ENCODE data around the gene CCDC51. TPM values are rescaled to one million over a fixed set of nuclear protein-coding genes. Genes with fewer than 3 reads are reported as not detected.

The CCDC51 gene
- total RNA-seq, 4 donors from 2014 or later: 6.4 to 18.7 (median 13.6) TPM

DNA sequence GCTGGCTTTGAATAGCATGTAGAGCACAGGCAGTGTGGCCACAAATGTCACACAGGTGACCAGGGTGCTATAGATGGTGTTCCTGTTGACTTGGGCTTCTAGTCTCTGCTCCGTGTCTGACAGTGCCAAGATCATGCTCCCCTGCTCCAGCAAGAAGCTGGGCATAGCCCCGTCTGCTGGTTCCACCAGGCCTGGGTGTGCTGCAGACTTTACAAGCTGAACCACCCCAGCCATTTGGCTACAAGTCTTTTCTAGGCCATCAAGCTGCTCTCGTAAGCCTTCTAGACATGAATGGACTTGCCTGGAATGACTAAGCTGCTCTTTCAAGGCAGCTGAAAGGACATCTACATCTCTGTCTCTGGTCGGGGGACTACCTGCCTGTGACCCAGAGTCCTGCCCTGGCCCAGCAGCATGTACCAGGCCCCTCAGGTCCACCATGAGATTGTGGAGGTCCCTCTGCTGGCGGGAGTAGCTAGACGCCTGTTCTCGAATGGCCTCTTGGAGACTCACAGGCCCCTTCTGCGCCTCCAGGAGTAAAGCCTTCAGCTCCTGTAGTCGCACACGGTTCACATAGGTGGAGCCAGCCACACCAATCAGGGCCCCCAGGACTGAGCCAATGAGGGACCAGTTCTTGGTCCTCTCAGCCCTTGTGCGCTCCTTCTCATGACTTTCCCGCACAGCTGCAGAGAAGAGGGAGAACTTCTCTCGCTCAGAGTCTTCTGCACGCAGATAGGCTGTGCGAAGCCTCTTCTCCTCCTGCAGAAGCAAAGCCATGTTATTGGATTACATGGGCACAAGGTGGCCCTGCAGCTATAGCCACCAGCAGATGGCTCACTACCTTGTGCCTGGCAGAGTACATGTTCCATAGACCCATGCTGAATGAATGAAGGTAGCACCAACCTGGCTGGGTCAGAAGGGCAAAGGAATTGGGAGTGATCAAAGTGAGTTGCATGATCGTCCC, 7.2 kb downstream of the CCDC51 start:
- Histone ChIP-seq H3K36me3 (peaks cover 10% of the 10 kb centered on the region), H3K27ac (peak overlapping the region; percentile 97), H3K4me3 (peak overlapping the region; percentile 39), H3K27me3 (no peaks in the 10 kb centered on the region), H3K4me1 (peaks cover 79% of the 10 kb centered on the region), H3K9me3 (no peaks in the 10 kb centered on the region)
- peak in 1 of 2 donors; percentile 66 for DNase-seq (ENCODE audit: low spot score in 2 of 2)
- TF ChIP-seq EP300 (IDR thresholded peaks at IDR 0.05) (no peak), POLR2AphosphoS5 (IDR thresholded peaks at IDR 0.05) (peak in 1 of 3 donors; percentile 71), CTCF (IDR thresholded peaks at IDR 0.05) (no peak), POLR2A (IDR thresholded peaks at IDR 0.05) (no peak)
- 69% methylated on average over 6 of the region's 16 CpGs for WGBS

DNA sequence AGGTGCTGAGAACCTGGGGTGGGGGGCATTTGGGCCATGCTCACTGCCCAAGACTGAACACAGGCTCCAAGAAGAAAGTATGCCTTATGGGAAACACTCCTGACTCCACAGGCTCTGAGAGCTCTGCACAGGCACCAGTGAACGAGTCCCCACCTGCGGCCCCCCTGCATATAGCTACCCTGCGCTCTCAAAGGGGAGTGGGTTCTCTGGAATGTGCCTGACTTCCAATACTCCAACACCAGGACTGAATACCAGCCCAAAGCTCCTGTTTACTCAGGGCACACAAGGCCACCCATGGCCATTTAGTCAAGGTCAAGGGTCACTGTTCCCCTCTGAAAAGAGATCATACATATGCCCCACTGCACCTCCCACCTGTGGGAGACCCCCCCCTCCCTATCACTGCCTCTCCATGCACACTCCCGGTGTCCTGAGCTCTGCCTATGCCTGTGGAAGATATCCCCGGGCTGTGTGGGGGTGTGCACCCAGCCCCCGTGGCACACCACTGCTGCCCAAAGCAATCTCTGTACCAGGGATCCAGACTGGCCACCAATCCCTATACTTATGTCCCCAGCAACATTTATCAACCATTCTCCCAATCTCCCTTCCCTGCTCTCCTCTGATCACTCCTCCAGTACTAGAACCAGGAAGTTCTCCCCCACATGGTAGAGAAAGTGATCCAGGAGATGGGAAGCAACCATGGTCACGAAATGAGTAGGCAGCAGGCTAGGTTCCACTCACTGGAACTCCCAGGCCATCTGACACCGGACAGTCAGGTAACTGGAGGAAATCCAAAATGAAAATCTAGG, 8.5 kb downstream of the CCDC51 start:
- H3K9me3 ChIP-seq: no peaks in the 10 kb centered on the region
- peaks cover 90% of the 10 kb centered on the region for H3K4me1 ChIP-seq
- TF ChIP-seq POLR2A (IDR thresholded peaks at IDR 0.05): no peak
- no peak for TF ChIP-seq POLR2AphosphoS5 (IDR thresholded peaks at IDR 0.05)
- no peak for TF ChIP-seq CTCF (IDR thresholded peaks at IDR 0.05)
- TF ChIP-seq EP300 (IDR thresholded peaks at IDR 0.05): no peak
- no peak for DNase-seq (ENCODE audit: low spot score in 2 of 2)
- H3K27me3 ChIP-seq: no peaks in the 10 kb centered on the region
- 59% methylated on average over 5 of the region's 8 CpGs for WGBS
- peak overlapping the region; percentile 97 for H3K27ac ChIP-seq
- H3K36me3 ChIP-seq: peaks cover 10% of the 10 kb centered on the region
- no peak overlapping the region for H3K4me3 ChIP-seq

DNA sequence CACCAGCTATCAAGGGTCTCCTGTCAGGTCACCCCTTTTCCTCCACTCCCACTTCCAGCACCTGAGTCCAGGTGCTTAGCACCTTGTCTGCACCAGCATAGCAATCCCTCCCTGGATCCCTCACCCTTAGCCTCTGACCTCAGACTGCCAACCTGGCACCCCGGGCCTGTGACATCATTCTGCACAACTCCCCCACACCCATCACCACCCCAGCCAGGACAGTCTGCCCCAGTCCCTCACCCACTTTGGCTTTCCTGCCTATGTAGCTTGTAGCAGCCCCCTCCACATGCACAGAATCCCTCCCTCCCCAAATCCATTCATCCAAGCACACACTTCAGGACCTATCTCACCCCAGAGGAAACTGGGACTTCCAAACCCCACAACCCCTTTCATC, 9.2 kb downstream of the CCDC51 start:
- no peak for TF ChIP-seq CTCF (IDR thresholded peaks at IDR 0.05)
- TF ChIP-seq EP300 (IDR thresholded peaks at IDR 0.05): no peak
- no peak for TF ChIP-seq POLR2A (IDR thresholded peaks at IDR 0.05)
- TF ChIP-seq POLR2AphosphoS5 (IDR thresholded peaks at IDR 0.05): no peak
- Histone ChIP-seq H3K27ac (peak overlapping the region; percentile 97), H3K4me1 (peaks cover 90% of the 10 kb centered on the region), H3K9me3 (no peaks in the 10 kb centered on the region), H3K36me3 (peaks cover 10% of the 10 kb centered on the region), H3K4me3 (peak overlapping the region; percentile 93), H3K27me3 (no peaks in the 10 kb centered on the region)
- DNase-seq (ENCODE audit: low spot score in 2 of 2): no peak
- WGBS: 31% methylated on average over 1 of the region's 1 CpG

DNA sequence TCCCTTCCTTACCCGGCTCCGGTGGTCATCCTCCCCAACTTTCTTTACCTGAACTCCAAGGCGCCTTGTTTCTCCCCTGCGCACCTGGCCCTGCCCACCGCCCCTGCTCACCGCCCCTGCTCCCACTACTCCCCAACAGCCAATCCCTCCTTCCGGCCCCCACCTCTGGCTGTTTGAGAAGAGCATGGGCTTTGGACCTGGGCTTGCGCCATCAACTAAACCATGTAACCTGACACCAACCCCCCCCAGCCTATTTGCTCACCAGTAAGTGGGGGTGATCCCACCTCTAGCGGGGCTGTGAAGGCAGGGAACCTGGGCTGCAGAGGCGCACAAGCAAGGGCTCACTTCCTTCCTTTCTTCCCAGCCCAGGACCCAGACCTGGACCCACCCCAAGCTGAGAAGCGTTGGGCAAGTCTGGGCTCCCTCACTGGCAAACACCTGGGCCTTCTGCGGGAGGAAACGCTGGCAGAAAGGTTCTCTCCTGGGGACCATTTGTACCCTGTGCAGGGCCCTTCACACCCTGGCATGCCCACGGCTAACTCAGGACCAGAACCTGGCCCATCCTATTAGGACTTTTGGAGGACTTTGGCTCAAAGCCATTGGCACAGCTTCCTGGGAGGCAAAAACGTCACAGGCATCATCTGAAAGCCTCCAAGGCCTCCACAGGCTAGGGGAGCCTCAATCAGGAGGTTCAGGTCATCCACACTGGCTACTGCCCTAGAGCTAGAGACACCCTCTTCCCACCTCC, 9.8 kb downstream of the CCDC51 start, which contains the start of gene PLXNB1:
Gene PLXNB1 (minus strand): TSS at position 127 of the 748 bp plus-strand sequence. CDS start 5,475 bp downstream, outside the sequence.
- WGBS: 21% methylated on average over 13 of the region's 15 CpGs
- Histone ChIP-seq H3K4me1 (peaks cover 90% of the 10 kb centered on the region), H3K27me3 (no peaks in the 10 kb centered on the region)

More for the DNA sequence above, 9.8 kb downstream of the CCDC51 start, which contains the start of gene PLXNB1:
- peak within 1 kb of the TSS; percentile 93 for H3K4me3 ChIP-seq
- peak; percentile 89 for DNase-seq (ENCODE audit: low spot score in 2 of 2)
- H3K9me3 ChIP-seq: no peaks in the 10 kb centered on the region
- TF ChIP-seq CTCF (IDR thresholded peaks at IDR 0.05) (no peak), POLR2AphosphoS5 (IDR thresholded peaks at IDR 0.05) (no peak), POLR2A (IDR thresholded peaks at IDR 0.05) (no peak), EP300 (IDR thresholded peaks at IDR 0.05) (no peak)
- H3K36me3 ChIP-seq: peaks cover 10% of the 10 kb centered on the region
- H3K27ac ChIP-seq: peak within 1 kb of the TSS; percentile 97

Data from suprapubic skin (tissue), 4 donors.